Activated T-cell treated with anti-CD3 and anti-CD28 coated beads for 48 hours (primary cell): Measurements from ENCODE around the gene TSHZ3.
A peak's percentile ranks its signal among the peaks of the same experiment; 100 is the strongest.

ENCODE experiments used
- DNase-seq: peaks from one replicate; pipeline ENCODE4 v3.0.0-alpha.2; 2020; ENCODE audit warnings: low read depth

Gene TSHZ3

GRCh38 chr19:31349160-31349881 is at the start of gene TSHZ3:
TSS of gene TSHZ3 (minus strand) at chr19:31349436. CDS start at chr19:31349219, 217 bp downstream.
- DNase-seq, result no peak

GRCh38 chr19:31397308-31397707 is 48.1 kb upstream of the TSHZ3 start:
- DNase-seq, result no peak

GRCh38 chr19:31392464-31392863 is 43.2 kb upstream of the TSHZ3 start:
- no peak for DNase-seq

GRCh38 chr19:31391518-31391917 is 42.3 kb upstream of the TSHZ3 start:
- DNase-seq, result no peak

GRCh38 chr19:31390711-31391110 is 41.5 kb upstream of the TSHZ3 start:
- DNase-seq, result no peak

GRCh38 chr19:31389874-31390273 is 40.6 kb upstream of the TSHZ3 start:
- no peak for DNase-seq

- DNase-seq, result no peak
Measured at GRCh38 chr19:31387717-31388301, 38.6 kb upstream of the TSHZ3 start.

- no peak for DNase-seq
Measured at GRCh38 chr19:31386806-31387205, 37.6 kb upstream of the TSHZ3 start.

- no peak for DNase-seq
Measured at GRCh38 chr19:31385744-31386143, 36.5 kb upstream of the TSHZ3 start.

- DNase-seq, result no peak
Measured at GRCh38 chr19:31383553-31383952, 34.3 kb upstream of the TSHZ3 start.

GRCh38 chr19:31380854-31381253 is 31.6 kb upstream of the TSHZ3 start:
- DNase-seq, result no peak

- no peak for DNase-seq
Measured at GRCh38 chr19:31378404-31378803, 29.2 kb upstream of the TSHZ3 start.

GRCh38 chr19:31377736-31378135 is 28.5 kb upstream of the TSHZ3 start:
- DNase-seq, result no peak

- no peak for DNase-seq
Measured at GRCh38 chr19:31372246-31372781, 23.1 kb upstream of the TSHZ3 start.

- DNase-seq, result no peak
Measured at GRCh38 chr19:31370216-31370615, 21.0 kb upstream of the TSHZ3 start.

- DNase-seq, result no peak
Measured at GRCh38 chr19:31364963-31365362, 15.7 kb upstream of the TSHZ3 start.

- DNase-seq, result no peak
Measured at GRCh38 chr19:31361728-31362127, 12.5 kb upstream of the TSHZ3 start.

- no peak for DNase-seq
Measured at GRCh38 chr19:31357315-31357673, 8.1 kb upstream of the TSHZ3 start.

GRCh38 chr19:31356587-31357314 is 7.5 kb upstream of the TSHZ3 start:
- peak; percentile 65 for DNase-seq

- no peak for DNase-seq
Measured at GRCh38 chr19:31355665-31356289, 6.5 kb upstream of the TSHZ3 start.

- no peak for DNase-seq
Measured at GRCh38 chr19:31354799-31355664, 5.8 kb upstream of the TSHZ3 start.

GRCh38 chr19:31354316-31354715 is 5.1 kb upstream of the TSHZ3 start:
- DNase-seq, result no peak
